Mammary epithelial cell (primary cell): ENCODE results near the gene ABCD3.

Source experiments
- EZH2 ChIP-seq: IDR thresholded peaks from 2 replicates; pipeline ENCODE4 v1.6.1; 2012; ENCODE audit warnings: low read length, inconsistent platforms, borderline replicate concordance
- TF ChIP-seq, protein P1 (sequence below), 2 donors: IDR thresholded peaks in 1 of 2; conservative IDR thresholded peaks in 1 of 2; 2 replicates each; pipeline ENCODE4 v1.5.1; 2011 to 2012; ENCODE audit warnings: inconsistent platforms in 2 of 2, low read length in 2 of 2, mild to moderate bottlenecking in 2 of 2, control low read depth in 1 of 2, low read depth in 1 of 2; ENCODE audit not compliant: insufficient read depth in 1 of 2; ENCODE audit errors: extremely low read depth in 1 of 2

DNA sequence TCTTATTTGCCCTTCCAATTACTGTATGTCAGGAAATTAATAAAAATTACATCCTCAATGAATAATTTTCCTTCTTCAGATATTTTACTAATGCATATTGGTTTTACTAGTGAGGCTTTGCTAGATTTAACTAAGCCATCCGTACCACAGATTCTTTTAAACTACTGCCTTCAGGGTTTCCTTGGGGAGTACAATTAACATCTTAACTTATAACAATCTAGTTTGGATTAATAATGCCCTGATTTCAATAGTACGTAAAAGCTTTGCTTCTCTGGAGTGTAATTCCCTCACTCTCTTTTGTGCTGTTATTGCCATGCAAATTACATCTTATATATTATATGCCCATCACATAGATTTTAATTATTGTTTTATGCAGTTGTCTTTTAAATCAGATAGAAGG, 147.7 kb downstream of the ABCD3 start:
- TF ChIP-seq, protein P1, sequence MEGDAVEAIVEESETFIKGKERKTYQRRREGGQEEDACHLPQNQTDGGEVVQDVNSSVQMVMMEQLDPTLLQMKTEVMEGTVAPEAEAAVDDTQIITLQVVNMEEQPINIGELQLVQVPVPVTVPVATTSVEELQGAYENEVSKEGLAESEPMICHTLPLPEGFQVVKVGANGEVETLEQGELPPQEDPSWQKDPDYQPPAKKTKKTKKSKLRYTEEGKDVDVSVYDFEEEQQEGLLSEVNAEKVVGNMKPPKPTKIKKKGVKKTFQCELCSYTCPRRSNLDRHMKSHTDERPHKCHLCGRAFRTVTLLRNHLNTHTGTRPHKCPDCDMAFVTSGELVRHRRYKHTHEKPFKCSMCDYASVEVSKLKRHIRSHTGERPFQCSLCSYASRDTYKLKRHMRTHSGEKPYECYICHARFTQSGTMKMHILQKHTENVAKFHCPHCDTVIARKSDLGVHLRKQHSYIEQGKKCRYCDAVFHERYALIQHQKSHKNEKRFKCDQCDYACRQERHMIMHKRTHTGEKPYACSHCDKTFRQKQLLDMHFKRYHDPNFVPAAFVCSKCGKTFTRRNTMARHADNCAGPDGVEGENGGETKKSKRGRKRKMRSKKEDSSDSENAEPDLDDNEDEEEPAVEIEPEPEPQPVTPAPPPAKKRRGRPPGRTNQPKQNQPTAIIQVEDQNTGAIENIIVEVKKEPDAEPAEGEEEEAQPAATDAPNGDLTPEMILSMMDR (conservative IDR thresholded peaks at IDR 0.05 in 1 of 2, IDR thresholded peaks at IDR 0.05 in 1 of 2; ENCODE audit: extremely low read depth in 1 of 2, insufficient read depth in 1 of 2, low read depth in 1 of 2, low read length in 2 of 2) = no peak
- TF ChIP-seq EZH2 = no peak
